Fibroblast of mammary gland (primary cell): ENCODE results near the gene FGFR3.

Experiments
- DNase-seq: peaks from one replicate; pipeline ENCODE4 v3.0.0-alpha.2; 2010; ENCODE audit warnings: low read depth
- H3K4me3 ChIP-seq: 2 replicates; pipeline ENCODE4 v1.5.1; 2011; ENCODE audit warnings: low read depth, mild to moderate bottlenecking, low read length, moderate library complexity; ENCODE audit not compliant: control insufficient read depth
- TF ChIP-seq, protein P1 (sequence below): conservative IDR thresholded peaks from 2 replicates; pipeline ENCODE4 v1.5.1; 2011; ENCODE audit warnings: low read depth, low read length, inconsistent platforms; ENCODE audit not compliant: control insufficient read depth, insufficient read depth

FGFR3 gene

DNA sequence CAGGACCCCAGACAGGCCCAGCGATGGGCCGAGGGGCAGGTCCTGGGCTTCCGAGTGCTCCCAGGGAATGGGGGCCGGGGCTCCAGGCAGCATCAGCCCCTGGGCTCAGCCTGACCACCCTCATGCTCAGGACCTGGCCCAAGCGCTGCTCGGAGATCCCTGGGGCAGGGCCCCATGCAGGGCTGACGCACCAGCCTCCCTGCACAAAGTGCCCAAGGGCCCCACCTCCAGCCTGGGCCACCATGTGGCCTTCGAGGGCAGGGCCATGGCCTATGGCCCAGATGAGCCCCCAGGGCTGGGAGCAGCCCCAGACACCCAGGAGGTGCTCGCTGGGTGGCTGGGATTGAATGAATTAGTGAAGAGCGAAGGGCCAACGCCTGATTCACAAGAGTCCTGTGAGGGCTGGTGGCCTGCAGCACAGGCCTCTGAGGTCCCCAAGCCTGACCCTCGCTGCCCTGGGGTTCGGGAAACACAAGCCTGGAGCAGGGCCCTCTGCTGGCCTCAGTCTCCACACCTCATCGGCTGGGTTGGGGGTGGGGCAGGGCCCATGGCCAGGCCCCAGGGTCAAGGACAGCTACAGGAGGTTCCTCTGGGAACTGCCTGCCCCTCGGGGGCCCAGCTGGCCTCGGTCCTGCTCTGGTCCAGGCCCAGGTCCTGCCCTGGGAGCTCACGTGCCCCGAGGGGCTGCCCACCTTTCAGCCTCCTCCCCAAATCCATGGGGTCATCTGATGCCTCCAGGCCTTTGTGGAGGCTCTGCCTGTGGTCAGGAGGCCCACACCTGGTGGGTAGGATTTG, 13.3 kb upstream of the FGFR3 start:
- DNase-seq, result no peak
- TF ChIP-seq, protein P1, sequence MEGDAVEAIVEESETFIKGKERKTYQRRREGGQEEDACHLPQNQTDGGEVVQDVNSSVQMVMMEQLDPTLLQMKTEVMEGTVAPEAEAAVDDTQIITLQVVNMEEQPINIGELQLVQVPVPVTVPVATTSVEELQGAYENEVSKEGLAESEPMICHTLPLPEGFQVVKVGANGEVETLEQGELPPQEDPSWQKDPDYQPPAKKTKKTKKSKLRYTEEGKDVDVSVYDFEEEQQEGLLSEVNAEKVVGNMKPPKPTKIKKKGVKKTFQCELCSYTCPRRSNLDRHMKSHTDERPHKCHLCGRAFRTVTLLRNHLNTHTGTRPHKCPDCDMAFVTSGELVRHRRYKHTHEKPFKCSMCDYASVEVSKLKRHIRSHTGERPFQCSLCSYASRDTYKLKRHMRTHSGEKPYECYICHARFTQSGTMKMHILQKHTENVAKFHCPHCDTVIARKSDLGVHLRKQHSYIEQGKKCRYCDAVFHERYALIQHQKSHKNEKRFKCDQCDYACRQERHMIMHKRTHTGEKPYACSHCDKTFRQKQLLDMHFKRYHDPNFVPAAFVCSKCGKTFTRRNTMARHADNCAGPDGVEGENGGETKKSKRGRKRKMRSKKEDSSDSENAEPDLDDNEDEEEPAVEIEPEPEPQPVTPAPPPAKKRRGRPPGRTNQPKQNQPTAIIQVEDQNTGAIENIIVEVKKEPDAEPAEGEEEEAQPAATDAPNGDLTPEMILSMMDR, result no peak
- H3K4me3 ChIP-seq, result no peak overlapping the region

- DNase-seq, result no peak
- TF ChIP-seq, protein P1, result no peak
- H3K4me3 ChIP-seq, result no peak overlapping the region
Observed at GRCh38 chr4:1780435-1780834, 12.7 kb upstream of the FGFR3 start.

DNA sequence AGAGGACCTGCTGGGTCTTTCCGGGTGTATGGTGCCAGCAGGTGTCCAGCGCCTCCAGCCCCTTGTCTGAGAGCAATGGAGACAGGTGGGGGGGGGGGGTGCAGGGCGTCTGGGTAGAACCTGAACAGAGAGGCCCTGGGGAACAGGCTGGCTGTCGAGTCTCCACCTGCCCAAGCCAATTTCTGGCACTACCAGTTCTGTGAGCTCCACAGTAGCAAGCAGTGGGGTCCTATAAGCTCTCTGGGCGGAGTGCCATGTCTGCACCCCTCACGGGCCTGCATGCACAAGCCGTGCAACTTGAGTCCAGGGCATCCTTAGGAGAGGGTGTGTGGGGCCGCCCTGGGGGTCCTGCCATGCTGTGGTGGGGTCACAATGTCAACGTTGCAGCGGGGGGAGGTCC, 10.1 kb upstream of the FGFR3 start:
- no peak overlapping the region for H3K4me3 ChIP-seq
- TF ChIP-seq, protein P1, result no peak
- no peak for DNase-seq

- no peak overlapping the region for H3K4me3 ChIP-seq
- DNase-seq, result no peak
- TF ChIP-seq, protein P1, result no peak
Observed at GRCh38 chr4:1783970-1784369, 9.1 kb upstream of the FGFR3 start.

DNA sequence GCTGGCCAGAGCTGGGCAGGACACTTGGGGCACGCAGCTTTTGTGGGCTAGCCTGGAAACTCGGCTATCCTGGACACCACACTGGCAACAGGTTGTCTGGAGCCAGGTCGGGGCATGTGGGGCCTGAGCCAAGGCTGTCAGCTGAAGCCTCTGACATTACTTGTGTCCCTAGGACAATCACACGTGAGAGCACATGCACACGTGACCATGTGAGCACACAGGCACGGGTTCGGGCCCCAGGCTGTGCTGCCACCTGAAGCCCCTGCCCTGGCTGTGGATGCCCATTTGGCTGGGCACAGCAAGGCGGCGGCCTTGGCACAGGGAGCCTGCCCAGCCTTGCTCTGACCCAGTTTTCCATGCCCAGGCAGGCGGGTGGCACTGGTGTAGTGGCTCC, 8.7 kb upstream of the FGFR3 start:
- no peak for DNase-seq
- TF ChIP-seq, protein P1, result no peak
- no peak overlapping the region for H3K4me3 ChIP-seq

GRCh38 chr4:1784789-1785591, 8.1 kb upstream of the FGFR3 start:
- TF ChIP-seq, protein P1, result no peak
- no peak for DNase-seq
- H3K4me3 ChIP-seq, result no peak overlapping the region
